Progenitor cell of endocrine pancreas (in vitro differentiated cells): ENCODE data around the gene POPDC2. TPM values are rescaled to one million over a fixed set of nuclear protein-coding genes. Genes with fewer than 3 reads are reported as not detected.

Experiments used
- DNase-seq: peaks from one replicate; pipeline ENCODE4 v3.0.0; 2021; ENCODE audit warnings: low spot score; ENCODE audit not compliant: unreplicated experiment
- H3K27ac Mint-ChIP-seq: 2 replicates; pipeline ENCODE4 v1.8.0; 2021; ENCODE audit warnings: mild to moderate bottlenecking, moderate library complexity, mixed read lengths
- H3K27me3 Mint-ChIP-seq: 2 replicates; pipeline ENCODE4 v1.8.0; 2021; ENCODE audit warnings: mixed read lengths
- H3K36me3 Mint-ChIP-seq: 2 replicates; pipeline ENCODE4 v1.8.0; 2022; ENCODE audit warnings: mixed read lengths; ENCODE audit not compliant: insufficient read depth
- H3K4me1 Mint-ChIP-seq: 2 replicates; pipeline ENCODE4 v1.8.0; 2021; ENCODE audit warnings: low read depth, mixed read lengths
- H3K4me3 Mint-ChIP-seq: 2 replicates; pipeline ENCODE4 v1.8.0; 2021; ENCODE audit warnings: low read depth, mild to moderate bottlenecking, moderate library complexity, mixed read lengths
- H3K9me3 Mint-ChIP-seq: 2 replicates; pipeline ENCODE4 v1.8.0; 2021; ENCODE audit warnings: low read depth, mixed read lengths
- CTCF ChIP-seq: fragments of 200-600 bp; sonication (generic); IDR thresholded peaks from one replicate; pipeline ENCODE4 v1.5.0; 2021; ENCODE audit warnings: antibody characterized with exemption, mild to moderate bottlenecking; ENCODE audit not compliant: unreplicated experiment
- total RNA-seq: library from RNA; stranded (reverse); gene quantifications from 2 replicates; pipeline ENCODE4 v1.2.1, GENCODE V29; 2021

POPDC2 gene
- total RNA-seq, 1 donor from 2014 or later, result 3.8 TPM

- H3K4me3 Mint-ChIP-seq, result no peak overlapping the region
- no peaks in the 10 kb centered on the region for H3K27me3 Mint-ChIP-seq
- H3K27ac Mint-ChIP-seq, result no peak overlapping the region
- H3K9me3 Mint-ChIP-seq, result no peaks in the 10 kb centered on the region
- peaks cover 3% of the 10 kb centered on the region for H3K4me1 Mint-ChIP-seq
- no peak for DNase-seq
- H3K36me3 Mint-ChIP-seq, result peaks cover 4% of the 10 kb centered on the region
- TF ChIP-seq CTCF, result no peak
Measured at GRCh38 chr3:119647843-119648575, 12.4 kb downstream of the POPDC2 start.

- Mint-ChIP-seq H3K36me3 (peaks cover 4% of the 10 kb centered on the region), H3K4me3 (no peak overlapping the region), H3K27ac (no peak overlapping the region), H3K9me3 (no peaks in the 10 kb centered on the region), H3K4me1 (peaks cover 3% of the 10 kb centered on the region), H3K27me3 (no peaks in the 10 kb centered on the region)
- no peak for DNase-seq
- no peak for TF ChIP-seq CTCF
Measured at GRCh38 chr3:119647171-119647570, 13.2 kb downstream of the POPDC2 start.

GRCh38 chr3:119645813-119646212 lies 14.6 kb downstream of the POPDC2 start:
- no peak for DNase-seq
- H3K9me3 Mint-ChIP-seq, result no peaks in the 10 kb centered on the region
- peaks cover 7% of the 10 kb centered on the region for H3K36me3 Mint-ChIP-seq
- H3K27me3 Mint-ChIP-seq, result no peaks in the 10 kb centered on the region
- H3K4me3 Mint-ChIP-seq, result no peak overlapping the region
- peaks cover 3% of the 10 kb centered on the region for H3K4me1 Mint-ChIP-seq
- TF ChIP-seq CTCF, result no peak
- H3K27ac Mint-ChIP-seq, result no peak overlapping the region

- TF ChIP-seq CTCF, result no peak
- DNase-seq, result no peak
- Mint-ChIP-seq H3K27ac (no peak overlapping the region), H3K9me3 (no peaks in the 10 kb centered on the region), H3K4me1 (no peaks in the 10 kb centered on the region), H3K4me3 (no peak overlapping the region), H3K36me3 (peaks cover 7% of the 10 kb centered on the region), H3K27me3 (no peaks in the 10 kb centered on the region)
Measured at GRCh38 chr3:119644481-119644880, 15.9 kb downstream of the POPDC2 start.

- Mint-ChIP-seq H3K9me3 (no peaks in the 10 kb centered on the region), H3K4me3 (no peak overlapping the region), H3K27me3 (no peaks in the 10 kb centered on the region), H3K36me3 (peaks cover 7% of the 10 kb centered on the region), H3K27ac (no peak overlapping the region), H3K4me1 (no peaks in the 10 kb centered on the region)
- no peak for TF ChIP-seq CTCF
- no peak for DNase-seq
Measured at GRCh38 chr3:119643528-119643927, 16.9 kb downstream of the POPDC2 start.
